Fibroblast of gingiva (primary cell): ENCODE data around the gene SCN2A.

ENCODE experiments used
- DNase-seq: peaks from one replicate; pipeline ENCODE4 v3.0.0-alpha.2; 2011; ENCODE audit warnings: low read depth

SCN2A gene

GRCh38 chr2:165239230-165239629 lies at the start of gene SCN2A:
Gene SCN2A (plus strand): TSS chr2:165239414. CDS start chr2:165295824, 56,410 bp downstream.
- DNase-seq: peak; percentile 54

GRCh38 chr2:165191096-165191728 lies 48.0 kb upstream of the SCN2A start:
- no peak for DNase-seq

- DNase-seq: no peak
These were observed 46.5 kb upstream of the SCN2A start for GRCh38 chr2:165192729-165193128.

- no peak for DNase-seq
These were observed 45.9 kb upstream of the SCN2A start for GRCh38 chr2:165193178-165193777.

- no peak for DNase-seq
These were observed 42.8 kb upstream of the SCN2A start for GRCh38 chr2:165196411-165196810.

GRCh38 chr2:165197346-165197745 lies 41.9 kb upstream of the SCN2A start:
- no peak for DNase-seq

GRCh38 chr2:165198181-165198580 lies 41.0 kb upstream of the SCN2A start:
- DNase-seq: no peak

- no peak for DNase-seq
These were observed 37.0 kb upstream of the SCN2A start for GRCh38 chr2:165202239-165202638.

- DNase-seq: peak; percentile 32
These were observed 35.3 kb upstream of the SCN2A start, which contains the start of gene SCN3A for GRCh38 chr2:165203689-165204559. Gene SCN3A (minus strand): TSS chr2:165204050. CDS start chr2:165176394, 27,656 bp downstream.

GRCh38 chr2:165205865-165206264 lies 33.3 kb upstream of the SCN2A start:
- DNase-seq: no peak

GRCh38 chr2:165208094-165208493 lies 31.1 kb upstream of the SCN2A start:
- DNase-seq: no peak

GRCh38 chr2:165214093-165214492 lies 25.1 kb upstream of the SCN2A start:
- DNase-seq: no peak

GRCh38 chr2:165219481-165219880 lies 19.7 kb upstream of the SCN2A start:
- no peak for DNase-seq

GRCh38 chr2:165224941-165225340 lies 14.3 kb upstream of the SCN2A start:
- DNase-seq: no peak

- DNase-seq: no peak
These were observed 11.6 kb upstream of the SCN2A start for GRCh38 chr2:165227571-165227970.

GRCh38 chr2:165237056-165237455 lies 2.2 kb upstream of the SCN2A start:
- no peak for DNase-seq

GRCh38 chr2:165238295-165238694 lies 919 bp upstream of the SCN2A start:
- no peak for DNase-seq

- DNase-seq: no peak
These were observed 772 bp downstream of the SCN2A start for GRCh38 chr2:165239856-165240515.

GRCh38 chr2:165240916-165241315 lies 1.7 kb downstream of the SCN2A start:
- DNase-seq: no peak

GRCh38 chr2:165245081-165245793 lies 6.0 kb downstream of the SCN2A start:
- DNase-seq: no peak

- no peak for DNase-seq
These were observed 9.0 kb downstream of the SCN2A start for GRCh38 chr2:165248238-165248637.

GRCh38 chr2:165251366-165251765 lies 12.2 kb downstream of the SCN2A start:
- no peak for DNase-seq
